Mammary epithelial cell (primary cell): ENCODE data around the gene COL4A2.

Experiments used
- CTCF ChIP-seq, 2 donors: IDR thresholded peaks in 1 of 2; conservative IDR thresholded peaks in 1 of 2; 2 replicates each; pipeline ENCODE4 v1.5.1; 2011 to 2012; ENCODE audit warnings: inconsistent platforms in 2 of 2, low read length in 2 of 2, mild to moderate bottlenecking in 2 of 2, control low read depth in 1 of 2, low read depth in 1 of 2; ENCODE audit not compliant: insufficient read depth in 1 of 2; ENCODE audit errors: extremely low read depth in 1 of 2
- EZH2 ChIP-seq: IDR thresholded peaks from 2 replicates; pipeline ENCODE4 v1.6.1; 2012; ENCODE audit warnings: low read length, inconsistent platforms, borderline replicate concordance

DNA sequence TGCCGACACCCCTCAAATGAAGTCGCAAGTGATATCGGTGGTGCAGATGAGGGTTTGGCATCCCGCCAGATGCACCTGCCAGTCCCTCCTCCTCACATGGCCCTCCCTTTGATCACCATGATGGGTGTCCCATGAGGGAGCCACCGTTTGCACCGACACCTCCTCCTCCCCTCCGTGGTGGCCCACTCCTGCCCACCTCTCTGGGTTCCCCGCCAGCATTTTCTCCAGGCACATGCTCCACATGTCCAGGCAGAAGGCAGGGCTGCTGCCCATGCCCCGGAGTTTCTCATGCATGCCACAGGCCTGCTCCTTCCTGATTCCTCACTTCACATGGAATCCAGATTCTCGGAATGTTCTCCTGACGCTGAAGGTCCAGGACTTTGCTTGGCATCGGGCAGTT, 49.3 kb downstream of the COL4A2 start:
- TF ChIP-seq CTCF (conservative IDR thresholded peaks at IDR 0.05 in 1 of 2, IDR thresholded peaks at IDR 0.05 in 1 of 2; ENCODE audit: extremely low read depth in 1 of 2, insufficient read depth in 1 of 2, low read depth in 1 of 2, low read length in 2 of 2) (no peak), EZH2 (no peak)
